ENCODE measurements around the gene ADCYAP1R1.

ADCYAP1R1 gene

DNA sequence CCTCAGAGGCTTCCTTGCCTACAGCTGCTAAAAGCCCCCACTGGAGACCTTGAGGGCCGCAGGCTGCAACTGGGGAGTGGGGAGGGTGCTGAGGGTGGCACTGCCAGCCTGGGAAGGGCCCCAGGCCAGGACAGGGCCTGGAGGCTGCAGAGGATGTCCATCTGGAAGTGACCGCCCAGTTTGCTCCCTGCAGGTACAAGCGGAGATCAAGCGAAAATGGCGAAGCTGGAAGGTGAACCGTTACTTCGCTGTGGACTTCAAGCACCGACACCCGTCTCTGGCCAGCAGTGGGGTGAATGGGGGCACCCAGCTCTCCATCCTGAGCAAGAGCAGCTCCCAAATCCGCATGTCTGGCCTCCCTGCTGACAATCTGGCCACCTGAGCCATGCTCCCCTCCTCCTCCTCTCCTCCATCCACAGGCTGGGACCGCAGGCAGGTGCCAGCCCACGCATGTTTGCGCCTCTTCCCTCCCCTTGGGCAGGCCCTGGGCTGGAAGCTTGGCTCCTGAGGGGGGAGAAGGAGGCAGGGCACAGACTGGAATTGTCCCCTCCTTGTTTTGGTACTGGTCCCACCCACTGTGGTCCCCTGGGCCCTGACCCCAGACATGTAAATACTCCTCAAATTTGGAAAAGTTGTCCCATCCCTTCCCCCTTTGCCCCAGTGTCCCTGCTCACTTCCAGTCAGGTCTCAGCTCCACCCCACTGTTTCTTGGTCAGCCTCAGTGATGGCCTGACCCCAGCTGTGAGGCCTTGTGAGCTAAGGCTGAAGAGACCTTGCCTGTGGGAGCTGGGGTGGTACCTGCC, 54.4 kb downstream of the ADCYAP1R1 start:
- no peak for DNase-seq (ENCODE audit: low read depth)
- no peak overlapping the region for H3K4me3 ChIP-seq (ENCODE audit: control insufficient read depth, low read depth, low read length)
- TF ChIP-seq, protein P1, sequence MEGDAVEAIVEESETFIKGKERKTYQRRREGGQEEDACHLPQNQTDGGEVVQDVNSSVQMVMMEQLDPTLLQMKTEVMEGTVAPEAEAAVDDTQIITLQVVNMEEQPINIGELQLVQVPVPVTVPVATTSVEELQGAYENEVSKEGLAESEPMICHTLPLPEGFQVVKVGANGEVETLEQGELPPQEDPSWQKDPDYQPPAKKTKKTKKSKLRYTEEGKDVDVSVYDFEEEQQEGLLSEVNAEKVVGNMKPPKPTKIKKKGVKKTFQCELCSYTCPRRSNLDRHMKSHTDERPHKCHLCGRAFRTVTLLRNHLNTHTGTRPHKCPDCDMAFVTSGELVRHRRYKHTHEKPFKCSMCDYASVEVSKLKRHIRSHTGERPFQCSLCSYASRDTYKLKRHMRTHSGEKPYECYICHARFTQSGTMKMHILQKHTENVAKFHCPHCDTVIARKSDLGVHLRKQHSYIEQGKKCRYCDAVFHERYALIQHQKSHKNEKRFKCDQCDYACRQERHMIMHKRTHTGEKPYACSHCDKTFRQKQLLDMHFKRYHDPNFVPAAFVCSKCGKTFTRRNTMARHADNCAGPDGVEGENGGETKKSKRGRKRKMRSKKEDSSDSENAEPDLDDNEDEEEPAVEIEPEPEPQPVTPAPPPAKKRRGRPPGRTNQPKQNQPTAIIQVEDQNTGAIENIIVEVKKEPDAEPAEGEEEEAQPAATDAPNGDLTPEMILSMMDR (IDR thresholded peaks at IDR 0.05; ENCODE audit: control insufficient read depth, insufficient read depth, low read depth, low read length, missing control alignments) = no peak

DNA sequence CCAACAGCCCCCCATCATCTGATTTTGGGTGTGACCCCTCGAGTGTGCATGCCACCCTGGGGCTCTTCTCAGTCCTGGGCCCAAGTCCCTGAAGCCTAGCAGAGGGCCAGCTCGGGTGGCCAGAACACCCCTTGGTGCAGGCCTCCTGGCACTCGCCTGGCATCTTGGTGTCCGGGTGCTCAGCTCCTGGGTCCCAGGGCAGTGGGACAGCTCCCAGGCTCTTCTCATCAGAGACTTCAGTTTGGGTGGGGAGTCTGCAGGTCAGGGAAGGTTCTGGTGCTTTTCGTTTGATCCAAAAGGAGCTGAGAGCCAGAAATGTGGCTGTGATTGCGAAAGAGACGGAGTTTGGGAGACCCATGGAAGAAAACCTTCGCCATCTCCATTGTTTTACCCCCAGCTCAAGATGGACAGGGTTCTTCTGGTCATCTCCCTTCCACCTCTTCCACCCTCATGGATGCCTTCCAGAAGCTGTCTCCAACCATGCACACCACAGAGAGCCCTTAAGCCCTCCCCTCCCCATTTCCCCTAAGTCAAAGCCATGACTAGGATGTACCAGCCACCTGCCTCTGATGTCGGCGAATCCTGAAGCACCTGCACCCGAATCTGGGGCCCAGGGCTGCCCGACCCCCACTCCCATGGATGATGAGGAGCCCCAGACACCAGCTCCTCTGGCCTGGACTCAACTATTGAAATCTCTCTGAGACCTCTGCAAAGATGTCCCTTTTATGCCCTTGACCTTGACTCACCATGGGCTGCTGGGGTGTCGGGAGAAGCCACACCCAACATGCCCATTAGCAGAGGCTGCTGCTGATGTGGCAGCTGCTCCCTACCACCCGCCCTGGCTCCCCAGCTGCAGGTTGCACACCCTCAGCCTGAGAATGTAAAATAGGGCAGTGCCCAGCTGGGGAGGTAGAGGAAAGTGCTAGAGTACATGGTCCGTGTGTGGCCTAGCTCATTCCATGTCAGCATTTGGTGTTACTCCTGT, 55.3 kb downstream of the ADCYAP1R1 start:
- TF ChIP-seq, protein P1 (IDR thresholded peaks at IDR 0.05; ENCODE audit: control insufficient read depth, insufficient read depth, low read depth, low read length, missing control alignments) = no peak
- no peak overlapping the region for H3K4me3 ChIP-seq (ENCODE audit: control insufficient read depth, low read depth, low read length)
- DNase-seq (ENCODE audit: low read depth) = no peak

DNA sequence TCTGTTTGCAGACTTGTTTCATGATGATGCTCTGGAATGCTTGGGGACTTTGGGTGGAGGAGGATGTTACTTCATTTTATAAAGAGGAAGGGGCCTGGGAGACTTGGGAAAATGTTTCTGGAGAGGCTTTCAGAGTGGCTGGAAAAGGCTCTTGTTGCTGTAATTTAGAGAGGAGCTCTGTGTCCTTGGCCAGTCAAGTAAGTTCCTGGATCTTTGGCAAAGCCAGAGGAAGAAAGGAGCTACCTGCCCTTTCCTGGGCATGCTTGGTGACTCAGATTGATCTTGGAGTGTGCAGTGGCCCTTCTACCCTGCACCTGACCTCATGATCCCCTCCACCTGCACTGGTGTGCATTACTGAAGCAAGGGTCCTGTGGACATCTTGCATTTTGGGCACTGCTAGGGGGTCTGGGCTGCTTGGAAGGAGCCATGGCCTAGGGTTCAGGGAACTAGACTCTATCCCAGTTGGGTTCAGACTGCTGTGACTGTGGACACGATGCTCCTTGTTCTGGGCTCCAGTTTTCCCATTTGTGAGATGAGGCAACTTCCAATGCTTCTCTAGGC, 56.1 kb downstream of the ADCYAP1R1 start:
- no peak for DNase-seq (ENCODE audit: low read depth)
- no peak overlapping the region for H3K4me3 ChIP-seq (ENCODE audit: control insufficient read depth, low read depth, low read length)
- TF ChIP-seq, protein P1 (IDR thresholded peaks at IDR 0.05; ENCODE audit: control insufficient read depth, insufficient read depth, low read depth, low read length, missing control alignments) = no peak

DNA sequence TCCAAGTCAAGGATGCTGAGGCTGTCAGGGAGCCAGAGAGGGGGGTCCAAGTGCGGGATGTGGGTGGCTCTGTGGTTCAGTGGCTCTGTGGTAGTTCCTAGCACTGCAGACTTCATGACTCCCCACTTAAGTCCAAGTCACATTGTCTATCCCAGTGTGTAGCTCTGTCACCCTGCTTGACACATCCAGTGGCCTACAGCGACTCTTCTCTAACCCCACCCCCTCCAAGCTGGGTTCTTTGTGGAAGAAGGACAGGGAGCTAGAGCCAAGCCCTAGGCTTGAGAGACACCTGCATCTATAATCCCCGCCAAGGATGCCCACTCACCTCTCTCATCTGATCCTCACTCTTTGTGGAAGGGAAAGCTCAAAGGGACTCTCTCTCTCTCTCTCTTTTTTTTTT, 57.6 kb downstream of the ADCYAP1R1 start:
- DNase-seq (ENCODE audit: low read depth) = no peak
- TF ChIP-seq, protein P1 (IDR thresholded peaks at IDR 0.05; ENCODE audit: control insufficient read depth, insufficient read depth, low read depth, low read length, missing control alignments) = no peak
- no peak overlapping the region for H3K4me3 ChIP-seq (ENCODE audit: control insufficient read depth, low read depth, low read length)

DNA sequence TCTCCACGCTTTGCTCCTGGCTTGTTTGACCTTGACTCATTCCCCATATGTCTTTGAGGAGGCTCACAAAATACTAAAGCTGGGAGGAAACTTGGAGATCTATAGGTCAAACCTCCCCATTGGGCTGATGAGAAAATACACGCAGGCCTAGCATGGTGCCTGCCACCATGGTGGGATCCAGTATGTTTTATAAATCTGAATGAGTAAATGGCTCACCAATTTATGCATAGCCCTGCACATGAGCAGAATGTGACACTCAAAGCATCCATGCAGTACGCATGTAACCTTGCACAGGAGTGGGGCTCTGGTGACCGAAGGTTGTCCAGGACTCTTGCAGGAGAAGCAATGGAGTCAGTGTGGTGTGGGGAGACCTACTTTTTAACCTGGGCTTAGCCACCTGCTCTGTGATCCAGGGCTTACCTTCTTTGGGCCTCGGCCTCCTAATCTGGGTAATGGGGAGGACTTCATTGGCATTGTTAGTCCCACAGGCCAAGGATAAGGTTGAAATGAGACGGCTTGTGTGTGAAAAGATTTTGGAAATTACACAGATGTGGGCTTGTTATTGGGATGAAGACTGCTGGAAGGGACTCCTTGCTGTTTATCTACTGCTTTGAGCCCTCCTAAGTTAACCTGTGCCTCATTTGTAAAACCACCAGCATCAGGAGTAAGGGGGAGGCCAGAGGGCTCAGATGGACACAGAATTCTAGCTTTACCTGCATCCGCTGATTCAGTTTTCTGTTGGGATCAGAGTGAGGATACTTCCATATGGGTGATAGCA, 58.4 kb downstream of the ADCYAP1R1 start:
- no peak overlapping the region for H3K4me3 ChIP-seq (ENCODE audit: control insufficient read depth, low read depth, low read length)
- TF ChIP-seq, protein P1 (IDR thresholded peaks at IDR 0.05; ENCODE audit: control insufficient read depth, insufficient read depth, low read depth, low read length, missing control alignments) = no peak
- no peak for DNase-seq (ENCODE audit: low read depth)

DNA sequence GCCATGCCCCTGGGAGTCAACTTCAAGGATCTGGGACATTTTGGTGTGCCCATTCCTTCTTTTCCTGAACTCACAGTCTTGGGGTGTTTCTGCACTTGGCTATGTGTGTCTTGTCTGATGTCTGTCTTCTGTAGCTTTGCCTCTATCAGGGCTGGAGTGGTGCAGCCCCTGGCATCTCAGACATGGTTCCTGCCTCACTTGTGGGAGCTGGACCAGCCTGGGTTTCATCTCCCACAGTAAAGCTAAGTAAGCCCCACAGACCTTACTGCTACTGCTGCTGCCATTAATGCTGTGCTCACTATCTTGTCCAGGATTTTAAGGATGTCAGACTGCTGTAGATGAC, 59.0 kb downstream of the ADCYAP1R1 start:
- TF ChIP-seq, protein P1 (IDR thresholded peaks at IDR 0.05; ENCODE audit: control insufficient read depth, insufficient read depth, low read depth, low read length, missing control alignments) = no peak
- H3K4me3 ChIP-seq (ENCODE audit: control insufficient read depth, low read depth, low read length) = no peak overlapping the region
- DNase-seq (ENCODE audit: low read depth) = no peak

Data from AG09309 (cell line).